RPMI7951 (cell line): ENCODE results near the gene NPB. TPM values are rescaled to one million over a fixed set of nuclear protein-coding genes. Genes with fewer than 3 reads are reported as not detected.

ENCODE experiments used
- DNase-seq: peaks from one replicate; pipeline ENCODE4 v3.0.0-alpha.2; 2012; ENCODE audit warnings: low read depth
- total RNA-seq: library from RNA; depleted of rRNA; stranded (reverse); fragments of >200 nt; shearing (Covaris generic); gene quantifications from 2 replicates; pipeline ENCODE4 v1.2.3, GENCODE V29; 2014

Gene NPB
- total RNA-seq, 1 experiment from 2014 or later: 3.7 TPM

GRCh38 chr17:81925860-81926450 is 23.9 kb downstream of the NPB start:
- no peak for DNase-seq

GRCh38 chr17:81926451-81927151 is 24.6 kb downstream of the NPB start:
- DNase-seq: peak; percentile 85

- DNase-seq: no peak
Observed at GRCh38 chr17:81927152-81927652, 25.2 kb downstream of the NPB start.

GRCh38 chr17:81927653-81928543 is 25.9 kb downstream of the NPB start, which contains the start of gene MAFG:
MAFG (minus strand) TSS chr17:81927735; CDS start chr17:81923185, 4,550 bp downstream.
- peak; percentile 92 for DNase-seq

GRCh38 chr17:81928544-81929252 is 26.7 kb downstream of the NPB start:
- peak; percentile 20 for DNase-seq

GRCh38 chr17:81929253-81930141 is 27.5 kb downstream of the NPB start:
- no peak for DNase-seq

GRCh38 chr17:81930142-81931125 is 28.4 kb downstream of the NPB start:
- no peak for DNase-seq

GRCh38 chr17:81931189-81931556 is 29.1 kb downstream of the NPB start:
- no peak for DNase-seq

- no peak for DNase-seq
Observed at GRCh38 chr17:81931557-81932332, 29.7 kb downstream of the NPB start.

GRCh38 chr17:81932333-81932983 is 30.4 kb downstream of the NPB start:
- no peak for DNase-seq

GRCh38 chr17:81933178-81933699 is 31.2 kb downstream of the NPB start:
- DNase-seq: no peak

- DNase-seq: no peak
Observed at GRCh38 chr17:81934098-81934757, 32.2 kb downstream of the NPB start.

GRCh38 chr17:81934850-81935708 is 33.0 kb downstream of the NPB start:
- DNase-seq: no peak

GRCh38 chr17:81935709-81936084 is 33.7 kb downstream of the NPB start:
- no peak for DNase-seq

- no peak for DNase-seq
Observed at GRCh38 chr17:81939218-81939617, 37.2 kb downstream of the NPB start.

GRCh38 chr17:81939881-81940385 is 37.9 kb downstream of the NPB start:
- no peak for DNase-seq
